SK-N-SH treated with all-trans-retinoic acid at 6 μM for 48 hours (cell line): Measurements from ENCODE around the gene ARHGAP28.

Source experiments
- ATAC-seq: fragments of 200-7000 bp; cut with Tn5 transposase; 3 replicates; pipeline ENCODE4 v1.9.1; 2020; ENCODE audit warnings: mild to moderate bottlenecking, moderate library complexity
- ARNTL ChIP-seq: fragments of 450-650 bp; formaldehyde crosslinking; IDR thresholded peaks from 2 replicates; pipeline ENCODE4 v1.5.0; 2020; ENCODE audit warnings: low read depth, mild to moderate bottlenecking, moderate library complexity, borderline replicate concordance
- BACH2 ChIP-seq: fragments of 250-450 bp; sonication (Bioruptor Pico); IDR thresholded peaks from 2 replicates; pipeline ENCODE4 v1.9.0; 2021; ENCODE audit warnings: mild to moderate bottlenecking, borderline replicate concordance
- CREB5 ChIP-seq: fragments of 250-450 bp; sonication (Bioruptor Pico); IDR thresholded peaks from 2 replicates; pipeline ENCODE4 v1.5.1; 2020; ENCODE audit warnings: low read depth, mild to moderate bottlenecking, moderate library complexity
- CSDC2 ChIP-seq: fragments of 250-450 bp; sonication (Bioruptor Pico); IDR thresholded peaks from 2 replicates; pipeline ENCODE4 v1.5.0; 2020; ENCODE audit warnings: mild to moderate bottlenecking, moderate library complexity
- CSRNP3 ChIP-seq: fragments of 250-450 bp; sonication (Bioruptor Pico); IDR thresholded peaks from 2 replicates; pipeline ENCODE4 v1.5.1; 2021; ENCODE audit warnings: mild to moderate bottlenecking, moderate library complexity
- ESRRG ChIP-seq: fragments of 250-450 bp; sonication (Bioruptor Pico); IDR thresholded peaks from 2 replicates; pipeline ENCODE4 v1.6.1; 2021; ENCODE audit warnings: mild to moderate bottlenecking
- GLIS3 ChIP-seq: fragments of 250-450 bp; sonication (Bioruptor Pico); IDR thresholded peaks from 2 replicates; pipeline ENCODE4 v1.5.0; 2020; ENCODE audit warnings: mild to moderate bottlenecking, moderate library complexity
- ISL1 ChIP-seq: fragments of 250-450 bp; sonication (Bioruptor Pico); IDR thresholded peaks from 2 replicates; pipeline ENCODE4 v2.1.2; 2022; ENCODE audit warnings: mild to moderate bottlenecking, moderate library complexity
- OSR1 ChIP-seq: fragments of 250-450 bp; sonication (Bioruptor Pico); IDR thresholded peaks from 2 replicates; pipeline ENCODE4 v1.8.0; 2022; ENCODE audit warnings: moderate library complexity, mild to moderate bottlenecking, inconsistent platforms
- RARB ChIP-seq: fragments of 250-450 bp; sonication (Bioruptor Pico); IDR thresholded peaks from 2 replicates; pipeline ENCODE4 v1.8.0; 2021; ENCODE audit warnings: mild to moderate bottlenecking, moderate library complexity
- SNAI2 ChIP-seq: fragments of 250-450 bp; sonication (Bioruptor Pico); IDR thresholded peaks from 2 replicates; pipeline ENCODE4 v1.5.0; 2020; ENCODE audit warnings: mild to moderate bottlenecking, moderate library complexity
- TCF4 ChIP-seq: fragments of 250-450 bp; sonication (Bioruptor Pico); IDR thresholded peaks from 2 replicates; pipeline ENCODE4 v1.8.0; 2021; ENCODE audit warnings: mild to moderate bottlenecking, moderate library complexity, borderline replicate concordance
- TOX ChIP-seq: fragments of 250-450 bp; sonication (Bioruptor Pico); IDR thresholded peaks from 2 replicates; pipeline ENCODE4 v1.8.0; 2021; ENCODE audit warnings: mild to moderate bottlenecking, moderate library complexity, borderline replicate concordance
- ZC3H10 ChIP-seq: fragments of 250-450 bp; sonication (Bioruptor Pico); IDR thresholded peaks from 2 replicates; pipeline ENCODE4 v1.5.1; 2021; ENCODE audit warnings: mild to moderate bottlenecking, moderate library complexity
- ZFP3 ChIP-seq: fragments of 250-450 bp; sonication (Bioruptor Pico); IDR thresholded peaks from 2 replicates; pipeline ENCODE4 v1.5.0; 2020; ENCODE audit warnings: mild to moderate bottlenecking, moderate library complexity
- ZFP30 ChIP-seq: fragments of 450-650 bp; formaldehyde crosslinking; IDR thresholded peaks from 2 replicates; pipeline ENCODE4 v1.5.0; 2022; ENCODE audit warnings: mild to moderate bottlenecking, moderate library complexity
- ZNF565 ChIP-seq: fragments of 450-650 bp; formaldehyde crosslinking; conservative IDR thresholded peaks from 2 replicates; pipeline ENCODE4 v1.5.0; 2020; ENCODE audit warnings: low read depth, mild to moderate bottlenecking, moderate library complexity
- ZNF70 ChIP-seq: fragments of 450-650 bp; formaldehyde crosslinking; IDR thresholded peaks from 2 replicates; pipeline ENCODE4 v1.5.0; 2020; ENCODE audit warnings: mild to moderate bottlenecking, moderate library complexity
- ZNF8 ChIP-seq: fragments of 450-650 bp; formaldehyde crosslinking; IDR thresholded peaks from 2 replicates; pipeline ENCODE4 v1.5.0; 2020; ENCODE audit warnings: mild to moderate bottlenecking, moderate library complexity
- TF ChIP-seq, protein P1 (sequence below): fragments of 250-450 bp; sonication (Bioruptor Pico); IDR thresholded peaks from 2 replicates; pipeline ENCODE4 v1.5.0; 2020; ENCODE audit warnings: mild to moderate bottlenecking, moderate library complexity
- TF ChIP-seq, protein P2 (sequence below): fragments of 250-450 bp; sonication (Bioruptor Pico); IDR thresholded peaks from 2 replicates; pipeline ENCODE4 v1.8.0; 2021; ENCODE audit warnings: low read depth, mild to moderate bottlenecking, moderate library complexity, borderline replicate concordance
- TF ChIP-seq, protein P3 (sequence below): fragments of 250-450 bp; sonication (Bioruptor Pico); IDR thresholded peaks from 2 replicates; pipeline ENCODE4 v1.8.0; 2020; ENCODE audit warnings: mild to moderate bottlenecking, moderate library complexity, borderline replicate concordance

ARHGAP28 gene

DNA sequence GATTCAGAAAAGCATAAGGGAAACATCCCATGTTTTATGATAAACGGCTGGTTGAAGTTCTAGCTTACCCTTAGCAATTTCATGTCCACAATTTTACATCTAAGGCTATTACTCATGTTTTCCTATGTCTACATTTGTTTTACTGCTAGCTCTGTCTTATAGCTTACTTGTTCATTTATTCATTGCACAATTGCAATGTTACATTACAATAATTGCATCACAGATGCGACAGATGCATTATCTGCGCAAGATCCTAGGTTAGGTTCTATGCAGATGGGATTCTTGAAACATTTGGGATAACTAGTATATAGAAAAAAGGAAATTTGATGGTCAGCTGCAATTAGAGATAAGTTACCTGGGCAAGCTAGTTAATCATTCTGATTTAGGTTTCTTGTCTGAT is 108.4 kb downstream of the ARHGAP28 start (continued):
- TF ChIP-seq CREB5 (CRISPR knock-in tag), result no peak
- no peak for TF ChIP-seq ESRRG (CRISPR knock-in tag)
- TF ChIP-seq ARNTL, result no peak
- no peak for TF ChIP-seq CSRNP3 (CRISPR knock-in tag)
- no peak for TF ChIP-seq ZNF70 (CRISPR knock-in tag)
- TF ChIP-seq ZNF8, result no peak
- no peak for TF ChIP-seq GLIS3 (CRISPR knock-in tag)
- no peak for TF ChIP-seq TOX (CRISPR knock-in tag)
- no peak for TF ChIP-seq BACH2 (CRISPR knock-in tag)

GRCh38 chr18:6842081-6842480 is 112.6 kb downstream of the ARHGAP28 start:
- TF ChIP-seq ZC3H10 (CRISPR knock-in tag) (no peak), BACH2 (CRISPR knock-in tag) (no peak), ZFP30 (CRISPR knock-in tag) (no peak), ZNF70 (CRISPR knock-in tag) (no peak), SNAI2 (CRISPR knock-in tag) (no peak), ARNTL (no peak), ZNF8 (no peak), CSRNP3 (CRISPR knock-in tag) (no peak), RARB (no peak), ZFP3 (CRISPR knock-in tag) (no peak), CREB5 (CRISPR knock-in tag) (no peak), TCF4 (CRISPR knock-in tag) (no peak), CSDC2 (CRISPR knock-in tag) (no peak), ISL1 (CRISPR knock-in tag) (no peak), TOX (CRISPR knock-in tag) (no peak), OSR1 (CRISPR knock-in tag) (no peak)
- TF ChIP-seq, protein P1, sequence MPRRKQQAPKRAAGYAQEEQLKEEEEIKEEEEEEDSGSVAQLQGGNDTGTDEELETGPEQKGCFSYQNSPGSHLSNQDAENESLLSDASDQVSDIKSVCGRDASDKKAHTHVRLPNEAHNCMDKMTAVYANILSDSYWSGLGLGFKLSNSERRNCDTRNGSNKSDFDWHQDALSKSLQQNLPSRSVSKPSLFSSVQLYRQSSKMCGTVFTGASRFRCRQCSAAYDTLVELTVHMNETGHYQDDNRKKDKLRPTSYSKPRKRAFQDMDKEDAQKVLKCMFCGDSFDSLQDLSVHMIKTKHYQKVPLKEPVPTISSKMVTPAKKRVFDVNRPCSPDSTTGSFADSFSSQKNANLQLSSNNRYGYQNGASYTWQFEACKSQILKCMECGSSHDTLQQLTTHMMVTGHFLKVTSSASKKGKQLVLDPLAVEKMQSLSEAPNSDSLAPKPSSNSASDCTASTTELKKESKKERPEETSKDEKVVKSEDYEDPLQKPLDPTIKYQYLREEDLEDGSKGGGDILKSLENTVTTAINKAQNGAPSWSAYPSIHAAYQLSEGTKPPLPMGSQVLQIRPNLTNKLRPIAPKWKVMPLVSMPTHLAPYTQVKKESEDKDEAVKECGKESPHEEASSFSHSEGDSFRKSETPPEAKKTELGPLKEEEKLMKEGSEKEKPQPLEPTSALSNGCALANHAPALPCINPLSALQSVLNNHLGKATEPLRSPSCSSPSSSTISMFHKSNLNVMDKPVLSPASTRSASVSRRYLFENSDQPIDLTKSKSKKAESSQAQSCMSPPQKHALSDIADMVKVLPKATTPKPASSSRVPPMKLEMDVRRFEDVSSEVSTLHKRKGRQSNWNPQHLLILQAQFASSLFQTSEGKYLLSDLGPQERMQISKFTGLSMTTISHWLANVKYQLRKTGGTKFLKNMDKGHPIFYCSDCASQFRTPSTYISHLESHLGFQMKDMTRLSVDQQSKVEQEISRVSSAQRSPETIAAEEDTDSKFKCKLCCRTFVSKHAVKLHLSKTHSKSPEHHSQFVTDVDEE (CRISPR knock-in tag), result no peak
- TF ChIP-seq, protein P2, sequence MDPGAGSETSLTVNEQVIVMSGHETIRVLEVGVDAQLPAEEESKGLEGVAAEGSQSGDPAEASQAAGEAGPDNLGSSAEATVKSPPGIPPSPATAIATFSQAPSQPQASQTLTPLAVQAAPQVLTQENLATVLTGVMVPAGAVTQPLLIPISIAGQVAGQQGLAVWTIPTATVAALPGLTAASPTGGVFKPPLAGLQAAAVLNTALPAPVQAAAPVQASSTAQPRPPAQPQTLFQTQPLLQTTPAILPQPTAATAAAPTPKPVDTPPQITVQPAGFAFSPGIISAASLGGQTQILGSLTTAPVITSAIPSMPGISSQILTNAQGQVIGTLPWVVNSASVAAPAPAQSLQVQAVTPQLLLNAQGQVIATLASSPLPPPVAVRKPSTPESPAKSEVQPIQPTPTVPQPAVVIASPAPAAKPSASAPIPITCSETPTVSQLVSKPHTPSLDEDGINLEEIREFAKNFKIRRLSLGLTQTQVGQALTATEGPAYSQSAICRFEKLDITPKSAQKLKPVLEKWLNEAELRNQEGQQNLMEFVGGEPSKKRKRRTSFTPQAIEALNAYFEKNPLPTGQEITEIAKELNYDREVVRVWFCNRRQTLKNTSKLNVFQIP, result no peak
- no peak for ATAC-seq

DNA sequence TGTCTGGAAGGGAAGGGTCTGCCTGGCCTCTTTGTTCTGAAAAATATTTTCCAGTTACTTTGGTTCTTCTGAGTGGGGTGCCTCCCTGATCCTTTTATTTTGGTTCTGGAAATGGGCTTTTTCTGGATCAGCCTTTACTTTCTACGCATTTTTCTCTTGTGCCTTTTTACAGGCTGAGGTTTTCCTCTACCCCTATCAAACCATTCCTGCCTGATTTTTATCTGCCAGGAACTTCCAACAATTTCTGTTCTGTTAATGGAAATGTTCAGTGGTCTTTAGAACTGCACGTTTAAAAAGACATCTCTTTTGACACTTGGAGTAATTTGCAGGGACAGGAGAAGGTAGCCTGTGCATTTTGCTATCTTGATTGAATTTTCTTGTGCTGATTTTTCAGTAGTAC is 113.8 kb downstream of the ARHGAP28 start:
- no peak for ATAC-seq
- TF ChIP-seq ISL1 (CRISPR knock-in tag) (no peak), ZNF565 (CRISPR knock-in tag) (no peak), ESRRG (CRISPR knock-in tag) (no peak), OSR1 (CRISPR knock-in tag) (no peak), TCF4 (CRISPR knock-in tag) (no peak), GLIS3 (CRISPR knock-in tag) (no peak), CSRNP3 (CRISPR knock-in tag) (no peak), RARB (no peak), TOX (CRISPR knock-in tag) (no peak), ZFP3 (CRISPR knock-in tag) (no peak), ZNF70 (CRISPR knock-in tag) (no peak), ARNTL (no peak), CREB5 (CRISPR knock-in tag) (no peak)
- TF ChIP-seq, protein P3, sequence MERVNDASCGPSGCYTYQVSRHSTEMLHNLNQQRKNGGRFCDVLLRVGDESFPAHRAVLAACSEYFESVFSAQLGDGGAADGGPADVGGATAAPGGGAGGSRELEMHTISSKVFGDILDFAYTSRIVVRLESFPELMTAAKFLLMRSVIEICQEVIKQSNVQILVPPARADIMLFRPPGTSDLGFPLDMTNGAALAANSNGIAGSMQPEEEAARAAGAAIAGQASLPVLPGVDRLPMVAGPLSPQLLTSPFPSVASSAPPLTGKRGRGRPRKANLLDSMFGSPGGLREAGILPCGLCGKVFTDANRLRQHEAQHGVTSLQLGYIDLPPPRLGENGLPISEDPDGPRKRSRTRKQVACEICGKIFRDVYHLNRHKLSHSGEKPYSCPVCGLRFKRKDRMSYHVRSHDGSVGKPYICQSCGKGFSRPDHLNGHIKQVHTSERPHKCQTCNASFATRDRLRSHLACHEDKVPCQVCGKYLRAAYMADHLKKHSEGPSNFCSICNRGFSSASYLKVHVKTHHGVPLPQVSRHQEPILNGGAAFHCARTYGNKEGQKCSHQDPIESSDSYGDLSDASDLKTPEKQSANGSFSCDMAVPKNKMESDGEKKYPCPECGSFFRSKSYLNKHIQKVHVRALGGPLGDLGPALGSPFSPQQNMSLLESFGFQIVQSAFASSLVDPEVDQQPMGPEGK (CRISPR knock-in tag), result no peak
